ENCODE measurements around the gene CACNA1C.

CACNA1C gene

GRCh38 chr12:2673966-2674810 lies 621.4 kb downstream of the CACNA1C start:
- H3K4me1 ChIP-seq (ENCODE audit: control insufficient read depth, insufficient read depth, low read length): no peaks in the 10 kb centered on the region
- H3K27me3 ChIP-seq (ENCODE audit: control insufficient read depth, insufficient read depth, low read length): no peaks in the 10 kb centered on the region
- no peak overlapping the region for H3K9ac ChIP-seq (ENCODE audit: low read length)
- H3K4me3 ChIP-seq (ENCODE audit: low read length): no peak overlapping the region
- H3K27ac ChIP-seq (ENCODE audit: low read depth, low read length): no peak overlapping the region
- H3K36me3 ChIP-seq (ENCODE audit: control insufficient read depth, insufficient read depth, low read length): peaks cover 7% of the 10 kb centered on the region

DNA sequence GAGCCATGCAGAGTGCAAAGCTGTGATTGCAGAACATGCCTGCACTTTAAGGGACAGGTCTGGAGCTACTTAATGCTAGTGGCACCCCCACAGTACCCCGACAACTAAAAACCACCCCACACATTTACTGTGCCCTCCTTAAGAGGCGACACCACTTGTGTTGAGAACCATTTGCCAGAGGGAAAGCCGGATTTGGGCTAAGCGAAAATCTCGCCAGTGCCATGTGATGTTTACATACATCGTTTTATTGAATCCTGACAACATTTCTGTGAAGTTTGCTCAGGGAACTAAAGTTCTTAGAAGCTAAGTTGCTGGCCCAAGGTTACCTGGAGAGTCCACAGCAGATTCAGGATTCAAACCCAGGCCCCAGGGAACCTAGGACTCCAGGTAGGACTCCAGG lies 623.0 kb downstream of the CACNA1C start:
- H3K4me3 ChIP-seq (ENCODE audit: low read length): no peak overlapping the region
- H3K36me3 ChIP-seq (ENCODE audit: control insufficient read depth, insufficient read depth, low read length): peaks cover 4% of the 10 kb centered on the region
- no peaks in the 10 kb centered on the region for H3K27me3 ChIP-seq (ENCODE audit: control insufficient read depth, insufficient read depth, low read length)
- no peak overlapping the region for H3K27ac ChIP-seq (ENCODE audit: low read depth, low read length)
- no peaks in the 10 kb centered on the region for H3K4me1 ChIP-seq (ENCODE audit: control insufficient read depth, insufficient read depth, low read length)
- no peak overlapping the region for H3K9ac ChIP-seq (ENCODE audit: low read length)

GRCh38 chr12:2677142-2677880 lies 624.5 kb downstream of the CACNA1C start:
- H3K4me1 ChIP-seq (ENCODE audit: control insufficient read depth, insufficient read depth, low read length): no peaks in the 10 kb centered on the region
- no peak overlapping the region for H3K9ac ChIP-seq (ENCODE audit: low read length)
- H3K27me3 ChIP-seq (ENCODE audit: control insufficient read depth, insufficient read depth, low read length): no peaks in the 10 kb centered on the region
- peaks cover 9% of the 10 kb centered on the region for H3K36me3 ChIP-seq (ENCODE audit: control insufficient read depth, insufficient read depth, low read length)
- no peak overlapping the region for H3K27ac ChIP-seq (ENCODE audit: low read depth, low read length)
- H3K4me3 ChIP-seq (ENCODE audit: low read length): no peak overlapping the region

- Histone ChIP-seq H3K27ac (ENCODE audit: low read depth, low read length) (no peak overlapping the region), H3K36me3 (ENCODE audit: control insufficient read depth, insufficient read depth, low read length) (peaks cover 10% of the 10 kb centered on the region), H3K9ac (ENCODE audit: low read length) (no peak overlapping the region), H3K4me3 (ENCODE audit: low read length) (no peak overlapping the region), H3K27me3 (ENCODE audit: control insufficient read depth, insufficient read depth, low read length) (no peaks in the 10 kb centered on the region), H3K4me1 (ENCODE audit: control insufficient read depth, insufficient read depth, low read length) (peaks cover 5% of the 10 kb centered on the region)
These were observed 625.6 kb downstream of the CACNA1C start for GRCh38 chr12:2678426-2678825.

DNA sequence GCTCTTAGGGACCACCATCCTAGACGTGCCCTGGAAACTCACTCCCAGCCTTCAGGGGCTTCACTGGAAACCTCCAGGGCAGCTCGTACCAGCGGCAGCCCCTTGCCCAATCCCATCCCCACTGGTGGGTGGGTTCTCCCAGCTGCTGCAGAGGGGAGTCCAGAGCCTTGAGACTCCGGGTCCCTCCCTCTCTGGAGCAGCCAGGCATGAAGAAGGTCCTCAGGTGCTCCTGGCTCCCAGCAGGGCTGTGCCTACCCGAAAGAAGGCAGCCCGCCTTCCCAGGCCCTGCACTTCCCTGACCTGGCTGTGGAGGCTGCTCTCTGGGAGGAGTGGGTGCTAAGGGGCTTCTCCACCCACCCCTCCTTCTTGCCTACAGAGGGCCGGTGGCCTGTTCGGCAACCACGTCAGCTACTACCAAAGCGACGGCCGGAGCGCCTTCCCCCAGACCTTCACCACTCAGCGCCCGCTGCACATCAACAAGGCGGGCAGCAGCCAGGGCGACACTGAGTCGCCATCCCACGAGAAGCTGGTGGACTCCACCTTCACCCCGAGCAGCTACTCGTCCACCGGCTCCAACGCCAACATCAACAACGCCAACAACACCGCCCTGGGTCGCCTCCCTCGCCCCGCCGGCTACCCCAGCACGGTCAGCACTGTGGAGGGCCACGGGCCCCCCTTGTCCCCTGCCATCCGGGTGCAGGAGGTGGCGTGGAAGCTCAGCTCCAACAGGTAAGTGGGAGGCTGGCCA lies 626.5 kb downstream of the CACNA1C start:
- H3K27ac ChIP-seq (ENCODE audit: low read depth, low read length): no peak overlapping the region
- H3K4me3 ChIP-seq (ENCODE audit: low read length): no peak overlapping the region
- no peaks in the 10 kb centered on the region for H3K27me3 ChIP-seq (ENCODE audit: control insufficient read depth, insufficient read depth, low read length)
- peaks cover 5% of the 10 kb centered on the region for H3K4me1 ChIP-seq (ENCODE audit: control insufficient read depth, insufficient read depth, low read length)
- H3K9ac ChIP-seq (ENCODE audit: low read length): no peak overlapping the region
- peaks cover 9% of the 10 kb centered on the region for H3K36me3 ChIP-seq (ENCODE audit: control insufficient read depth, insufficient read depth, low read length)

DNA sequence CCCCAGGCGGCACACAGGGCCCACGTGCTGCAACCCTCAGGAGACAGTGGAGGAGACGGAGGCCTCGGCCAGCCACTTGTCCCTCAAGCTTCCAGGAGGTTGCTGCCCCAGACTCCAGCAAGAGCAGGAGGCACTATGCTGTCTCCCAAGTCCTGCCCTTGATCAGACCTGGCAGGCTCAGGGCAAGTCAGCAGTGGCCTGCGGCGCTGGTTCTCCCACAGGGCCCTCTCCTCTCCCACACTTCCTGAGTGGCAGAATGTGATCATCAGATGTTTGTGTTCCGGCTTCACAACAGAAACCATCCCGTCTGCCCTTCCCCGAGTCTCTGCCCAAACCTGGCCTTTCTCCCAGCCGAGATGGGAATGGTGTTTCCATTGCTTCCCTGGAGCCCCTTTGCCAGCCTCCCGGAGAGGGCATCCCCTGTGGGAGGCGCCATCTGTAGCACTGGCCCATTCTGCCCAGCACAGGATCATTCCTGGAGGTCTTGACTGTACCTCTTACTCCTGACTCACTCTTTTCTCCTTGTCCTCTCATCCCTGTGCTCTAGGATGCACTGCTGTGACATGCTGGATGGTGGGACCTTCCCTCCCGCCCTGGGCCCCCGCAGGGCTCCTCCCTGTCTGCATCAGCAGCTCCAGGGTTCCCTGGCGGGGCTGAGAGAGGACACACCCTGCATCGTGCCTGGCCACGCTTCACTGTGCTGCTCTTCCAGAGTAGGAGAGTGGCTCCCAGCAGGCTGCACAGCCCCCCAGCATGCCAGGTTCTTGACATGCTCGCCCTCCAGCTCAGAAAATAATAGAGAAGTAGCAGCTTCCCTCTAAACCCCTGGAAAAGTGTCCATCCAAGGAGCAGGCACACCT lies 627.3 kb downstream of the CACNA1C start:
- peaks cover 9% of the 10 kb centered on the region for H3K36me3 ChIP-seq (ENCODE audit: control insufficient read depth, insufficient read depth, low read length)
- peaks cover 5% of the 10 kb centered on the region for H3K4me1 ChIP-seq (ENCODE audit: control insufficient read depth, insufficient read depth, low read length)
- H3K27me3 ChIP-seq (ENCODE audit: control insufficient read depth, insufficient read depth, low read length): no peaks in the 10 kb centered on the region
- H3K9ac ChIP-seq (ENCODE audit: low read length): no peak overlapping the region
- no peak overlapping the region for H3K4me3 ChIP-seq (ENCODE audit: low read length)
- no peak overlapping the region for H3K27ac ChIP-seq (ENCODE audit: low read depth, low read length)

DNA sequence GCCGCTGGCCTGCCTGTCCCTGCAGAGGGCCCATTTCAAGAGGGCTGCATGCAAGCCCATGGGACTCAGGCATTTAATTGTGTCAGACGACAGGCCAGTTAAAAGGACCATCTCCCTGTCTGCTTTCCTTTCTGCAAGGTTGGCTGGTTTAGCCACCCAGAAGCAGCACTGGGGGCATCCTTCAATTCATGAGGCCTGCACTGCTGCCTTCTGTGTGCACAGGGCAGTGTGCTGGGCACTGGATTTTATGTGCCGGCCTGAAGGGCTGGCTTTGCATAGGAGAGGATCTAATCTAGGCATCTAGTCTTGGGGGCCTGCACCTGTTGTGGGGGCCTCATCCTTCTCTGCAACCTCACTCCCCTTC lies 627.9 kb downstream of the CACNA1C start:
- Histone ChIP-seq H3K4me3 (ENCODE audit: low read length) (no peak overlapping the region), H3K9ac (ENCODE audit: low read length) (no peak overlapping the region), H3K36me3 (ENCODE audit: control insufficient read depth, insufficient read depth, low read length) (peaks cover 10% of the 10 kb centered on the region), H3K27me3 (ENCODE audit: control insufficient read depth, insufficient read depth, low read length) (no peaks in the 10 kb centered on the region), H3K4me1 (ENCODE audit: control insufficient read depth, insufficient read depth, low read length) (peaks cover 5% of the 10 kb centered on the region), H3K27ac (ENCODE audit: low read depth, low read length) (no peak overlapping the region)

GRCh38 chr12:2681450-2682205 lies 628.8 kb downstream of the CACNA1C start:
- no peak overlapping the region for H3K9ac ChIP-seq (ENCODE audit: low read length)
- H3K27me3 ChIP-seq (ENCODE audit: control insufficient read depth, insufficient read depth, low read length): no peaks in the 10 kb centered on the region
- no peak overlapping the region for H3K4me3 ChIP-seq (ENCODE audit: low read length)
- peaks cover 16% of the 10 kb centered on the region for H3K36me3 ChIP-seq (ENCODE audit: control insufficient read depth, insufficient read depth, low read length)
- peaks cover 5% of the 10 kb centered on the region for H3K4me1 ChIP-seq (ENCODE audit: control insufficient read depth, insufficient read depth, low read length)
- H3K27ac ChIP-seq (ENCODE audit: low read depth, low read length): no peak overlapping the region

DNA sequence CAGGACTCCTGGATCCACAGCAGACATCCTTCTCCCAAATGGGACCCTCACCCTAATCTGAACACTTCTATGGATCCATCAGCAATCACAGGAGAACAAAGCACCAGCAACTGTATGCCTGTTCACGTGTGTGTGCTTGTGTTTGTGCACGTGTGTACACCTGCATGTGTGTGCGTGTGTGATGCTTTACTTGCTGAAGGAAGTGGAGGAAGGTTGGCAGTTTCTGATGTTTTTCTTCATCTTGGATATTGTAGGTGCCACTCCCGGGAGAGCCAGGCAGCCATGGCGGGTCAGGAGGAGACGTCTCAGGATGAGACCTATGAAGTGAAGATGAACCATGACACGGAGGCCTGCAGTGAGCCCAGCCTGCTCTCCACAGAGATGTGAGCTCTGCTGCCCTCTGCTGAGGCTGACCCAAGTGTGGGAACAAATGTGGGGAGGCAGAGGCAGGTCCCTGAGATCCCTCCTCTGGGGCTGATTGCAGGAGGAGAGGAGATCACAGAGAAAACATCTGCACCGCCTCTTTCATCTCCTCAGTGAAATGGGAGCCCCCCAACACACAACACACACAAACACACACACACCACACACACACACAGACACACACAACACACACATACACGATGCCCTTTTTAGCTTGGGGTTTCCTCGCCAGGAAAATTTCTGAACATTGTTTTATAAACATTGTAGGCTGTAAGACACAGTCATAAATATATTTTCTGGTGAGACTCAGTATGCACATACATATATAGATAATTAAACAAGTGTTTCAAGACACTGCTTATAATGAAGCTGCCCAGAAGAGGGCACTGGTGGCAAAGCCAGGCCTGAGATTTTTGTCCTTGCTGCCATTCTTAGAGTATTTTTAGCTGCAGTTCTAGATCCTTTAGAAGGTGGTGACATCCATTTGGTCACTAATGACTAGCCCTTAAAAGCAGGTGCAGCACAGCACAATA lies 629.8 kb downstream of the CACNA1C start:
- Histone ChIP-seq H3K27ac (ENCODE audit: low read depth, low read length) (no peak overlapping the region), H3K36me3 (ENCODE audit: control insufficient read depth, insufficient read depth, low read length) (peaks cover 16% of the 10 kb centered on the region), H3K9ac (ENCODE audit: low read length) (no peak overlapping the region), H3K4me3 (ENCODE audit: low read length) (no peak overlapping the region), H3K27me3 (ENCODE audit: control insufficient read depth, insufficient read depth, low read length) (no peaks in the 10 kb centered on the region), H3K4me1 (ENCODE audit: control insufficient read depth, insufficient read depth, low read length) (peaks cover 5% of the 10 kb centered on the region)

DNA sequence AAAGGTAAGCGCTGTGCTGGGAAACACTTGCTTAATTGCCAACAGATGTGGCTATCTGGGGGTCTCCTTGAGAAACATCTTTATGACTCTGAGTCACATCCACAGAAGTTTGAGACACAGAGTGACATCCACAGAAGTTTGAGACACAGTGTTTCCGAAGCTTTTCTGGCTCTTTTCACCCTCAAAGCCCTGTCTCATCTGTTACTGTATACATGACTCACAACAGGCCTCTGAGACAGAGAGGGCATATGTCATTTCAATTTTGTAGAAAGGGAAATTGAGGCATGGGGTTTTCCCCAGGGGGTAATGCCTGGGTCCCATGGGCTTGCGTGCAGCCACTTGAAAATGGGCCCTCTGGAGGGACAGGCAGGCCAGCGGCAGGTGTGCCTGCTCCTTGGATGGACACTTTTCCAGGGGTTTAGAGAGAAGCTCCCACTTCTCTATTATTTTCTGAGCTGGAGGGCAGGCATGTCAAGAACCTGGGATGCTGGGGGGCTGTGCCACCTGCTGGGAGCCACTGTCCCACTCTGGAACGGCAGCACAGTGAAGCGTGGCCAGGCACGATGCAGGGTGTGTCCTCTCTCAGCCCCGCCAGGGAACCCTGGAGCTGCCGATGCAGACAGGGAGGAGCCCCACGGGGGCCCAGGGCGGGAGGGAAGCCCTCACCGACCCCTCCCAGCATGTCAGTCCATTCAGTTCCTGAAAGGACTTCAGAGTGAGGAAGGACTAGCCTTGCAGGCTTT lies 630.7 kb downstream of the CACNA1C start:
- Histone ChIP-seq H3K9ac (ENCODE audit: low read length) (no peak overlapping the region), H3K4me1 (ENCODE audit: control insufficient read depth, insufficient read depth, low read length) (peaks cover 5% of the 10 kb centered on the region), H3K36me3 (ENCODE audit: control insufficient read depth, insufficient read depth, low read length) (peaks cover 22% of the 10 kb centered on the region), H3K27me3 (ENCODE audit: control insufficient read depth, insufficient read depth, low read length) (peaks cover 2% of the 10 kb centered on the region), H3K27ac (ENCODE audit: low read depth, low read length) (peak overlapping the region; percentile 4), H3K4me3 (ENCODE audit: low read length) (no peak overlapping the region)
